Adrenal gland (tissue), 5 donors: Measurements from ENCODE around the gene SLC39A12.

ENCODE experiments used
- POLR2A ChIP-seq, 2 donors: fragments of 450-650 bp; IDR thresholded peaks; one replicate each; pipeline ENCODE4 v1.6.1; 2017; ENCODE audit warnings: antibody characterized with exemption in 2 of 2, mild to moderate bottlenecking in 2 of 2, moderate library complexity in 1 of 2
- TF ChIP-seq, protein P1 (sequence below), 6 experiments: fragments of 450-650 bp in 4 of 6; fragments of 200-600 bp in 2 of 6; sonication (generic) in 1 of 6; IDR thresholded peaks; 1 replicate in 5 of 6; 2 replicates in 1 of 6; pipeline versions ENCODE4 v1.5.1 to v1.8.0; 2016 to 2021; ENCODE audit warnings: antibody characterized with exemption in 6 of 6, mild to moderate bottlenecking in 2 of 6, moderate library complexity in 1 of 6
- donor health status: DM: no; HTN: no; CAD: no.

DNA sequence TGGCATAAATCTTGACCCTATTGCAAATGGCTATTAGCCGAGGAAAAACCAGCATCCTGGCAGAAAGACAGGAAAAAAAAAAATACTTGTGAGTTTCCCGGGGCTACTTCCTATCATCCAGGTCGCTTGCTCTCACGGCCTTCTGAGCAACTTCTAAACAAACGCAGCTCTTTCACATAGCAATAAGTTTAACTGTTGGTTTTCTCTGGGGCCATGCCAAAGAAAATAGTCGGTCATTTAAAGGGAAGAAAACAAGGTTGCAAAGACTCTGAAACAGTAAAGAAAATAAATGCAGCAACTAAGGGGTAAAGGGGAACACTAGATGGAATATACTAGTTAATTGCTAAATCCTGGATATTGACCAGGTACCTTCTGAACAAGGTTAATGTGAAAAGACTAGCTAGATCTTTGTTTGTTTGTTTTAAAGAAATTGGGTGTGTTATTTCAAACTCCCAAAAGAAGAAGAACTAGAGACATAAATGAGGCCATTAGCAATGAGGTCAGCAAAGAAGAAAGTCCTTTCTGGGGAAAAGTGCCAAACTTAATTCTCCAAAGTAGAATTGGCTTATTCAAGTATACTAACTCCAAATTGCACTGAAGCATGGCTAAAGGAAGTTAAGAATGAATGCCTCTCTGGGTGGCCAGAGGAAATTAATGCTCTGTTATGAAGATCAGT lies 54.2 kb downstream of the SLC39A12 start:
- TF ChIP-seq, protein P1, sequence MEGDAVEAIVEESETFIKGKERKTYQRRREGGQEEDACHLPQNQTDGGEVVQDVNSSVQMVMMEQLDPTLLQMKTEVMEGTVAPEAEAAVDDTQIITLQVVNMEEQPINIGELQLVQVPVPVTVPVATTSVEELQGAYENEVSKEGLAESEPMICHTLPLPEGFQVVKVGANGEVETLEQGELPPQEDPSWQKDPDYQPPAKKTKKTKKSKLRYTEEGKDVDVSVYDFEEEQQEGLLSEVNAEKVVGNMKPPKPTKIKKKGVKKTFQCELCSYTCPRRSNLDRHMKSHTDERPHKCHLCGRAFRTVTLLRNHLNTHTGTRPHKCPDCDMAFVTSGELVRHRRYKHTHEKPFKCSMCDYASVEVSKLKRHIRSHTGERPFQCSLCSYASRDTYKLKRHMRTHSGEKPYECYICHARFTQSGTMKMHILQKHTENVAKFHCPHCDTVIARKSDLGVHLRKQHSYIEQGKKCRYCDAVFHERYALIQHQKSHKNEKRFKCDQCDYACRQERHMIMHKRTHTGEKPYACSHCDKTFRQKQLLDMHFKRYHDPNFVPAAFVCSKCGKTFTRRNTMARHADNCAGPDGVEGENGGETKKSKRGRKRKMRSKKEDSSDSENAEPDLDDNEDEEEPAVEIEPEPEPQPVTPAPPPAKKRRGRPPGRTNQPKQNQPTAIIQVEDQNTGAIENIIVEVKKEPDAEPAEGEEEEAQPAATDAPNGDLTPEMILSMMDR (IDR thresholded peaks at IDR 0.05): no peak
- TF ChIP-seq POLR2A (IDR thresholded peaks at IDR 0.05): no peak
